K562 (cell line): Measurements from ENCODE around the gene AKAP6. TPM values are rescaled to one million over a fixed set of nuclear protein-coding genes. Genes with fewer than 3 reads are reported as not detected.

Source experiments
- ATAC-seq: fragments of 200-7000 bp; cut with Tn5 transposase; 3 replicates; pipeline ENCODE4 v1.9.1; 2020; ENCODE audit warnings: moderate library complexity
- BruUV-seq: library from RNA; stranded (reverse); fragments of 400-500 nt; replicated peaks from 2 replicates; lab custom pipeline; 2021; lab: Mats Ljungman, UMichigan
- CTCF ChIA-PET: fragments of 300-600 bp; formaldehyde crosslinking; extraction: SDS; loops from one replicate; lab custom pipeline; 2021; ENCODE audit warnings: low intra/inter-chr PET ratio; lab: Yijun Ruan, JAX
- POLR2A ChIA-PET: fragments of 300-600, 350-650 bp; sonication (Branson Sonifier 250); formaldehyde crosslinking; extraction: SDS; loops from one replicate; lab custom pipeline; 2021; ENCODE audit warnings: antibody characterized with exemption, inconsistent platforms; lab: Yijun Ruan, JAX
- DNase-seq, 4 experiments: peaks; one replicate each; pipeline versions ENCODE4 v3.0.0 to v3.0.0-alpha.2; 2011 to 2018; ENCODE audit warnings: low spot score in 3 of 4, mixed read lengths in 3 of 4; ENCODE audit errors: extremely low read depth in 1 of 4
- FAIRE-seq: peaks from 2 replicates; lab custom pipeline; 2011; peaks lifted over from hg19 to GRCh38; lab: Jason Lieb, UNC
- H2AFZ ChIP-seq: 2 replicates; pipeline ENCODE4 v1.6.0; 2011; ENCODE audit warnings: low read depth, low read length, control low read depth, inconsistent platforms
- H3K27ac ChIP-seq: fragments of 200-600 bp; 3 replicates; pipeline ENCODE4 v1.8.0; 2011; ENCODE audit warnings: low read depth, mild to moderate bottlenecking, control low read depth, inconsistent platforms, low read length, moderate library complexity, mixed read lengths; ENCODE audit errors: extremely low read depth
- H3K27me3 ChIP-seq, 2 experiments: fragments of 300-600 bp in 1 of 2; 2 replicates in 1 of 2; 3 replicates in 1 of 2; pipeline versions ENCODE4 v1.6.0 to v1.8.0; 2011; ENCODE audit warnings: inconsistent platforms in 2 of 2, low read length in 2 of 2, mild to moderate bottlenecking in 1 of 2, mixed read lengths in 1 of 2, moderate library complexity in 1 of 2; ENCODE audit not compliant: control insufficient read depth in 2 of 2, insufficient read depth in 2 of 2
- H3K36me3 ChIP-seq: fragments of 300-600 bp; 3 replicates; pipeline ENCODE4 v1.8.0; 2011; ENCODE audit warnings: mild to moderate bottlenecking, low read length, inconsistent platforms; ENCODE audit not compliant: control insufficient read depth, insufficient read depth
- H3K4me1 ChIP-seq, 2 experiments: fragments of 200-600 bp in 1 of 2; replicated peaks in 1 of 2; 2 replicates in 1 of 2; 3 replicates in 1 of 2; pipeline versions ENCODE4 v1.5.1 to v1.8.0; 2011; ENCODE audit warnings: inconsistent platforms in 2 of 2, low read length in 2 of 2, mild to moderate bottlenecking in 1 of 2, mixed read lengths in 1 of 2, moderate library complexity in 1 of 2; ENCODE audit not compliant: control insufficient read depth in 2 of 2, insufficient read depth in 2 of 2
- H3K4me2 ChIP-seq: 2 replicates; pipeline ENCODE4 v1.6.1; 2011; ENCODE audit warnings: low read length, control low read depth, inconsistent platforms, mixed read lengths; ENCODE audit not compliant: insufficient read depth
- H3K4me3 ChIP-seq: fragments of 200-600 bp; sonication (generic), shearing (Covaris generic); 2 replicates; pipeline ENCODE4 v1.5.1; 2016; ENCODE audit warnings: control low read depth, inconsistent platforms
- H3K79me2 ChIP-seq: fragments of 200-600 bp; 3 replicates; pipeline ENCODE4 v1.8.0; 2011; ENCODE audit warnings: low read length, inconsistent platforms; ENCODE audit not compliant: control insufficient read depth, insufficient read depth
- H3K9ac ChIP-seq, 2 experiments: 2 replicates each; pipeline versions ENCODE4 v1.6.0 to v1.6.1; 2011; ENCODE audit warnings: low read depth in 2 of 2, low read length in 2 of 2, control low read depth in 1 of 2, inconsistent platforms in 1 of 2, mild to moderate bottlenecking in 1 of 2, mixed read lengths in 1 of 2; ENCODE audit not compliant: insufficient read depth in 1 of 2
- H3K9me1 ChIP-seq: one replicate; pipeline ENCODE4 v1.6.0; 2011; ENCODE audit warnings: inconsistent platforms, mild to moderate bottlenecking, low read length, moderate library complexity; ENCODE audit not compliant: control insufficient read depth, insufficient read depth
- H3K9me3 ChIP-seq: replicated peaks from 2 replicates; pipeline ENCODE4 v1.5.1; 2011; ENCODE audit warnings: low read depth, low read length, inconsistent platforms; ENCODE audit not compliant: control insufficient read depth, insufficient read depth
- H4K20me1 ChIP-seq: replicated peaks from 2 replicates; pipeline ENCODE4 v1.6.1; 2011; ENCODE audit warnings: low read length, inconsistent platforms, mixed read lengths; ENCODE audit not compliant: control insufficient read depth, insufficient read depth
- ASH1L ChIP-seq: fragments of 450-650 bp; IDR thresholded peaks from 2 replicates; pipeline ENCODE4 v1.6.1; 2018; ENCODE audit warnings: borderline replicate concordance, mild to moderate bottlenecking, low read depth; ENCODE audit not compliant: partially characterized antibody
- FOS ChIP-seq: IDR thresholded peaks from 3 replicates; pipeline ENCODE4 v1.6.1; 2011; ENCODE audit not compliant: insufficient read length; ENCODE audit errors: extremely low read depth
- HMGN3 ChIP-seq: IDR thresholded peaks from 2 replicates; pipeline ENCODE4 v1.6.1; 2011; ENCODE audit warnings: borderline replicate concordance, low read depth, mild to moderate bottlenecking, mixed read lengths, low read length; ENCODE audit not compliant: insufficient read length; ENCODE audit errors: extremely low read depth
- RB1 ChIP-seq: fragments of 450-650 bp; IDR thresholded peaks from 2 replicates; pipeline ENCODE4 v1.6.1; 2017; ENCODE audit warnings: low read depth, mild to moderate bottlenecking
- RBM14 ChIP-seq: fragments of 200-400 bp; formaldehyde crosslinking; IDR thresholded peaks from 2 replicates; pipeline ENCODE4 v1.6.1; 2018; ENCODE audit warnings: low read depth, mild to moderate bottlenecking, low read length, moderate library complexity, borderline replicate concordance; ENCODE audit not compliant: insufficient read depth
- RUNX1 ChIP-seq: sonication (generic); IDR thresholded peaks from 2 replicates; pipeline ENCODE4 v1.6.1; 2016; ENCODE audit warnings: antibody characterized with exemption, low read depth
- TAF1 ChIP-seq: IDR thresholded peaks from 2 replicates; pipeline ENCODE4 v1.6.1; 2011; ENCODE audit warnings: mild to moderate bottlenecking, low read length, moderate library complexity; ENCODE audit not compliant: insufficient read depth, control insufficient read depth, severe bottlenecking; ENCODE audit errors: extremely low read depth
- ZNF408 ChIP-seq: fragments of 250-450 bp; sonication (Bioruptor Pico); IDR thresholded peaks from 2 replicates; pipeline ENCODE4 v1.4.0; 2020; ENCODE audit warnings: low read depth, mild to moderate bottlenecking, moderate library complexity
- ZNF699 ChIP-seq: fragments of 250-450 bp; sonication (Bioruptor Pico); IDR thresholded peaks from 2 replicates; pipeline ENCODE4 v1.8.0; 2021; ENCODE audit warnings: mild to moderate bottlenecking, moderate library complexity; ENCODE audit not compliant: insufficient replicate concordance
- WGBS: fragments of 100-300 bp; shearing (Covaris generic); methylation state at CpG from one replicate; pipeline ENCODE4 v1.1.6; 2016; ENCODE audit warnings: low coverage, mixed read lengths; ENCODE audit not compliant: insufficient coverage; ENCODE audit errors: missing lambda C conversion rate; 5-methylcytosine and 5-hydroxymethylcytosine counted together
- in situ Hi-C: fragments of 300-500 bp; cut with MboI; formaldehyde crosslinking; loops from 4 replicates; pipeline ENCODE4 v1.15.0; 2018; ENCODE audit warnings: inconsistent platforms, mixed read lengths
- intact Hi-C: fragments of 100-400 bp; cut with micrococcal nuclease; formaldehyde crosslinking; loops from 2 replicates; pipeline ENCODE4 v1.14.2; 2022
- polyA plus RNA-seq, 8 experiments: library from polyadenylated mRNA; depleted of rRNA in 4 of 8; stranded (reverse) in 5 of 8; unstranded in 3 of 8; fragments of >200 nt; fragmentation: Nextera tagmentation in 2 of 8; fragmentation: Illumina TruSeq in 1 of 8; extraction: Ambion mirVana in 2 of 8; extraction: Trizol in 1 of 8; gene quantifications; 2 replicates each; pipeline versions ENCODE4 v1.2.1 to v1.2.3, GENCODE V29; 2011 to 2014; ENCODE audit warnings: inconsistent platforms in 1 of 8, missing spikeins in 1 of 8
- total RNA-seq, 7 experiments: library from RNA; depleted of rRNA in 6 of 7; stranded (reverse); fragments of >200 nt in 6 of 7; fragmentation: Illumina TruSeq in 2 of 7; extraction: Trizol in 2 of 7; gene quantifications; 2 replicates each; pipeline versions ENCODE4 v1.2.1 to v1.2.3, GENCODE V29; 2011 to 2021; ENCODE audit warnings: low replicate concordance in 1 of 7

AKAP6 gene
- total and polyA plus RNA-seq, 9 of the 15 experiments (the other 6 are each of a cell fraction or from before 2014, with no cell fraction given): 0.03 to 1.7 (median 0.48) TPM

DNA sequence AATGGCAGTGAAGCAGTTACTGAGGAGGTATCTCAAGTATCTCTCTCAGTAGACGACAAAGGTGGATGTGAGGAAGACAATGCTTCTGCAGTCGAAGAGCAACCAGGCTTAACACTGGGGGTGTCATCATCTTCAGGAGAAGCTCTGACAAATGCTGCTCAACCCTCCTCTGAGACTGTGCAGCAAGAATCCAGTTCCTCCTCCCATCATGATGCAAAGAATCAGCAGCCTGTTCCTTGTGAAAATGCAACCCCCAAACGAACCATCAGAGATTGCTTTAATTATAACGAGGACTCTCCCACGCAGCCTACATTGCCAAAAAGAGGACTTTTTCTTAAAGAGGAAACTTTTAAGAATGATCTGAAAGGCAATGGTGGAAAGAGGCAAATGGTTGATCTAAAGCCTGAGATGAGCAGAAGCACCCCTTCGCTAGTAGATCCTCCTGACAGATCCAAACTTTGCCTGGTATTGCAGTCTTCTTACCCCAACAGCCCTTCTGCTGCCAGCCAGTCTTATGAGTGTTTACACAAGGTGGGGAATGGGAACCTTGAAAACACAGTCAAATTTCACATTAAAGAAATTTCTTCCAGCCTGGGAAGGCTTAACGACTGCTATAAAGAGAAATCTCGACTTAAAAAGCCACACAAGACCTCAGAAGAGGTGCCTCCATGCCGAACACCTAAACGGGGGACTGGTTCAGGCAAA lies 216.6 kb downstream of the AKAP6 start:
- intact Hi-C loops (no loop called here), in situ Hi-C loops (no loop called here)
- FAIRE-seq (no peak), DNase-seq (no peak), ATAC-seq (no peak)
- Histone ChIP-seq H3K4me1 (no peaks in the 10 kb centered on the region), H2AFZ (no peak overlapping the region), H3K36me3 (no peaks in the 10 kb centered on the region), H4K20me1 (no peaks in the 10 kb centered on the region), H3K79me2 (no peaks in the 10 kb centered on the region), H3K9me1 (no peaks in the 10 kb centered on the region), H3K4me2 (no peak overlapping the region), H3K27me3 (peaks cover 0 to 2% of the 10 kb centered on the region in 2 experiments; a peak in 1 of 5 replicates), H3K9me3 (no peaks in the 10 kb centered on the region), H3K27ac (no peak overlapping the region), H3K9ac (no peak overlapping the region), H3K4me3 (no peak overlapping the region)
- 3% methylated on average over 10 of the region's 10 CpGs for WGBS
- BruUV-seq: no TSS peak
- ChIA-PET POLR2A (interaction anchor here (0.5 kb wide), 1 partner anchor 596 kb away, joined by 3 read pairs; no protein-coding TSS in a partner anchor), CTCF (no interaction called here)
- TF ChIP-seq ZNF408 (no peak), ASH1L (no peak), FOS (no peak), HMGN3 (no peak), RBM14 (no peak), RUNX1 (no peak), RB1 (no peak), TAF1 (no peak), ZNF699 (CRISPR knock-in tag) (no peak)
